SK-N-SH treated with all-trans-retinoic acid at 6 μM for 48 hours (cell line): ENCODE results near the gene CALCOCO1.

Experiments used
- ARNTL ChIP-seq: fragments of 450-650 bp; formaldehyde crosslinking; IDR thresholded peaks from 2 replicates; pipeline ENCODE4 v1.5.0; 2020; ENCODE audit warnings: low read depth, mild to moderate bottlenecking, moderate library complexity, borderline replicate concordance
- BACH2 ChIP-seq: fragments of 250-450 bp; sonication (Bioruptor Pico); IDR thresholded peaks from 2 replicates; pipeline ENCODE4 v1.9.0; 2021; ENCODE audit warnings: mild to moderate bottlenecking, borderline replicate concordance
- GLIS3 ChIP-seq: fragments of 250-450 bp; sonication (Bioruptor Pico); IDR thresholded peaks from 2 replicates; pipeline ENCODE4 v1.5.0; 2020; ENCODE audit warnings: mild to moderate bottlenecking, moderate library complexity
- ZFP3 ChIP-seq: fragments of 250-450 bp; sonication (Bioruptor Pico); IDR thresholded peaks from 2 replicates; pipeline ENCODE4 v1.5.0; 2020; ENCODE audit warnings: mild to moderate bottlenecking, moderate library complexity
- ZNF565 ChIP-seq: fragments of 450-650 bp; formaldehyde crosslinking; conservative IDR thresholded peaks from 2 replicates; pipeline ENCODE4 v1.5.0; 2020; ENCODE audit warnings: low read depth, mild to moderate bottlenecking, moderate library complexity
- ZNF8 ChIP-seq: fragments of 450-650 bp; formaldehyde crosslinking; IDR thresholded peaks from 2 replicates; pipeline ENCODE4 v1.5.0; 2020; ENCODE audit warnings: mild to moderate bottlenecking, moderate library complexity
- TF ChIP-seq, protein P1 (sequence below): fragments of 250-450 bp; sonication (Bioruptor Pico); IDR thresholded peaks from 2 replicates; pipeline ENCODE4 v1.5.1; 2021; ENCODE audit warnings: mild to moderate bottlenecking, moderate library complexity
- TF ChIP-seq, protein P2 (sequence below): fragments of 250-450 bp; sonication (Bioruptor Pico); IDR thresholded peaks from 2 replicates; pipeline ENCODE4 v1.8.0; 2020; ENCODE audit warnings: mild to moderate bottlenecking, moderate library complexity, borderline replicate concordance

- TF ChIP-seq, protein P1, sequence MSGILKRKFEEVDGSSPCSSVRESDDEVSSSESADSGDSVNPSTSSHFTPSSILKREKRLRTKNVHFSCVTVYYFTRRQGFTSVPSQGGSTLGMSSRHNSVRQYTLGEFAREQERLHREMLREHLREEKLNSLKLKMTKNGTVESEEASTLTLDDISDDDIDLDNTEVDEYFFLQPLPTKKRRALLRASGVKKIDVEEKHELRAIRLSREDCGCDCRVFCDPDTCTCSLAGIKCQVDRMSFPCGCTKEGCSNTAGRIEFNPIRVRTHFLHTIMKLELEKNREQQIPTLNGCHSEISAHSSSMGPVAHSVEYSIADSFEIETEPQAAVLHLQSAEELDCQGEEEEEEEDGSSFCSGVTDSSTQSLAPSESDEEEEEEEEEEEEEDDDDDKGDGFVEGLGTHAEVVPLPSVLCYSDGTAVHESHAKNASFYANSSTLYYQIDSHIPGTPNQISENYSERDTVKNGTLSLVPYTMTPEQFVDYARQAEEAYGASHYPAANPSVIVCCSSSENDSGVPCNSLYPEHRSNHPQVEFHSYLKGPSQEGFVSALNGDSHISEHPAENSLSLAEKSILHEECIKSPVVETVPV (CRISPR knock-in tag) = no peak
- TF ChIP-seq, protein P2, sequence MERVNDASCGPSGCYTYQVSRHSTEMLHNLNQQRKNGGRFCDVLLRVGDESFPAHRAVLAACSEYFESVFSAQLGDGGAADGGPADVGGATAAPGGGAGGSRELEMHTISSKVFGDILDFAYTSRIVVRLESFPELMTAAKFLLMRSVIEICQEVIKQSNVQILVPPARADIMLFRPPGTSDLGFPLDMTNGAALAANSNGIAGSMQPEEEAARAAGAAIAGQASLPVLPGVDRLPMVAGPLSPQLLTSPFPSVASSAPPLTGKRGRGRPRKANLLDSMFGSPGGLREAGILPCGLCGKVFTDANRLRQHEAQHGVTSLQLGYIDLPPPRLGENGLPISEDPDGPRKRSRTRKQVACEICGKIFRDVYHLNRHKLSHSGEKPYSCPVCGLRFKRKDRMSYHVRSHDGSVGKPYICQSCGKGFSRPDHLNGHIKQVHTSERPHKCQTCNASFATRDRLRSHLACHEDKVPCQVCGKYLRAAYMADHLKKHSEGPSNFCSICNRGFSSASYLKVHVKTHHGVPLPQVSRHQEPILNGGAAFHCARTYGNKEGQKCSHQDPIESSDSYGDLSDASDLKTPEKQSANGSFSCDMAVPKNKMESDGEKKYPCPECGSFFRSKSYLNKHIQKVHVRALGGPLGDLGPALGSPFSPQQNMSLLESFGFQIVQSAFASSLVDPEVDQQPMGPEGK (CRISPR knock-in tag) = no peak
- TF ChIP-seq ARNTL (CRISPR knock-in tag) = no peak
- TF ChIP-seq ZNF565 (CRISPR knock-in tag) = no peak
- TF ChIP-seq ZFP3 (CRISPR knock-in tag) = no peak
- no peak for TF ChIP-seq BACH2
- no peak for TF ChIP-seq ZNF8 (CRISPR knock-in tag)
- no peak for TF ChIP-seq GLIS3 (CRISPR knock-in tag)
Measured at GRCh38 chr12:53684654-53685220, 42.5 kb downstream of the CALCOCO1 start.
